ENCODE results near the gene TSC22D3.

DNA sequence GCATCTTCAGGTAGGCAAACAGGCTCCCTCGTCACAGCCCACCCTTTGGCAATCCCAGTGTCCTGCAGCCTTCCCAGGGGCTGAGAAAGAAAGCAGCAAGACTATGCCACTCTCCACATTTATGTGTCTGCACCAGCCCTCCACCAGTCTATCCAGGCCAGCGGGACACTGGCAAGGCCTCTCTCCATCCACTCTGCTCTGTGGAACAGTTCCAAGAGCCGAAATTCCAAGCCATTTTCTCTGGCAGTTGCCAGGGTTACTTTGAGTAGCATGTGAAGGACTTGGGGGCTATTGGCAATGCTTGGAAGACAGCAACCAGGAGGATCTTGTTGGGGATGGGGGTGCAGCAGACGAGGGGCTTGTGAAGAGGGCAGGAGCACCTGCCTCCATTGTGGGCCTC lies 52.1 kb downstream of the TSC22D3 start:
- TF ChIP-seq, protein P1, sequence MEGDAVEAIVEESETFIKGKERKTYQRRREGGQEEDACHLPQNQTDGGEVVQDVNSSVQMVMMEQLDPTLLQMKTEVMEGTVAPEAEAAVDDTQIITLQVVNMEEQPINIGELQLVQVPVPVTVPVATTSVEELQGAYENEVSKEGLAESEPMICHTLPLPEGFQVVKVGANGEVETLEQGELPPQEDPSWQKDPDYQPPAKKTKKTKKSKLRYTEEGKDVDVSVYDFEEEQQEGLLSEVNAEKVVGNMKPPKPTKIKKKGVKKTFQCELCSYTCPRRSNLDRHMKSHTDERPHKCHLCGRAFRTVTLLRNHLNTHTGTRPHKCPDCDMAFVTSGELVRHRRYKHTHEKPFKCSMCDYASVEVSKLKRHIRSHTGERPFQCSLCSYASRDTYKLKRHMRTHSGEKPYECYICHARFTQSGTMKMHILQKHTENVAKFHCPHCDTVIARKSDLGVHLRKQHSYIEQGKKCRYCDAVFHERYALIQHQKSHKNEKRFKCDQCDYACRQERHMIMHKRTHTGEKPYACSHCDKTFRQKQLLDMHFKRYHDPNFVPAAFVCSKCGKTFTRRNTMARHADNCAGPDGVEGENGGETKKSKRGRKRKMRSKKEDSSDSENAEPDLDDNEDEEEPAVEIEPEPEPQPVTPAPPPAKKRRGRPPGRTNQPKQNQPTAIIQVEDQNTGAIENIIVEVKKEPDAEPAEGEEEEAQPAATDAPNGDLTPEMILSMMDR (IDR thresholded peaks at IDR 0.05) = no peak
- no peak for TF ChIP-seq POLR2AphosphoS5 (IDR thresholded peaks at IDR 0.05)

Data from upper lobe of left lung (tissue), 4 donors.